Kidney (tissue), 14 donors: ENCODE results near the gene GNMT. TPM values are rescaled to one million over a fixed set of nuclear protein-coding genes. Genes with fewer than 3 reads are reported as not detected.
A peak's percentile ranks its signal among the peaks of the same experiment; 100 is the strongest.
"Not testable (repeated sequence)": the region's sequence is repeated elsewhere in the genome, so short reads cannot be mapped to it uniquely, and the experiment has no call there.

ENCODE experiments used
- DNase-seq, 5 donors: peaks; one replicate each; pipeline ENCODE4 v3.0.0-alpha.2; 2013 to 2020
- FAIRE-seq: peaks from 2 replicates; lab custom pipeline; 2012; peaks lifted over from hg19 to GRCh38; lab: Jason Lieb, UNC
- H3K27ac ChIP-seq, 2 donors: one replicate each; pipeline ENCODE4 v1.7.0; 2013; ENCODE audit warnings: low read depth in 2 of 2, low read length in 2 of 2, inconsistent platforms in 1 of 2
- H3K27me3 ChIP-seq: one replicate; pipeline ENCODE4 v1.7.1; 2013; ENCODE audit warnings: low read length, inconsistent platforms; ENCODE audit not compliant: control insufficient read depth, insufficient read depth
- H3K36me3 ChIP-seq, 3 donors: one replicate each; pipeline versions ENCODE4 v1.7.0 to v1.7.1; 2013; ENCODE audit warnings: low read length in 3 of 3, control low read depth in 1 of 3, inconsistent platforms in 1 of 3; ENCODE audit not compliant: insufficient read depth in 3 of 3, control insufficient read depth in 2 of 3
- H3K4me1 ChIP-seq, 3 donors: one replicate each; pipeline versions ENCODE4 v1.7.0 to v1.7.1; 2013; ENCODE audit warnings: low read length in 3 of 3, inconsistent platforms in 1 of 3, low read depth in 1 of 3; ENCODE audit not compliant: control insufficient read depth in 2 of 3, insufficient read depth in 2 of 3
- H3K4me3 ChIP-seq, 3 donors: one replicate each; pipeline versions ENCODE4 v1.7.0 to v1.8.1; 2013; ENCODE audit warnings: low read length in 3 of 3, control low read depth in 1 of 3, inconsistent platforms in 1 of 3
- H3K9ac ChIP-seq, 3 donors: one replicate each; pipeline versions ENCODE4 v1.7.0 to v1.7.1; 2013; ENCODE audit warnings: low read length in 3 of 3, control low read depth in 1 of 3, inconsistent platforms in 1 of 3
- H3K9me3 ChIP-seq, 3 donors: one replicate each; pipeline versions ENCODE4 v1.7.0 to v1.7.1; 2013; ENCODE audit warnings: low read length in 3 of 3, control low read depth in 1 of 3, inconsistent platforms in 1 of 3; ENCODE audit not compliant: control insufficient read depth in 2 of 3, insufficient read depth in 1 of 3
- CTCF ChIP-seq: IDR thresholded peaks from 3 replicates; pipeline ENCODE4 v1.5.1; 2012; ENCODE audit warnings: mild to moderate bottlenecking, moderate library complexity, borderline replicate concordance; ENCODE audit not compliant: insufficient read depth; ENCODE audit errors: extremely low read depth
- intact Hi-C: fragments of 100-400 bp; cut with DNase I; formaldehyde crosslinking; loops from one replicate; pipeline ENCODE4 v1.11.1; 2022
- polyA plus RNA-seq: library from polyadenylated mRNA; stranded (reverse); fragments of 350-450 nt; fragmentation: Illumina TruSeq; extraction: RNeasy Lipid Tissue Mini Kit (QIAGEN cat#74804); gene quantifications from one replicate; pipeline ENCODE4 v1.2.3, GENCODE V29; 2014; ENCODE audit warnings: low read depth, low replicate concordance; ENCODE audit not compliant: insufficient read depth
- total RNA-seq: library from RNA; stranded (reverse); fragmentation: NEBNext Ultra II Directional; extraction: Animal tissue kit (Norgen Biotek cat#: 25700); gene quantifications from one replicate; pipeline ENCODE4 v1.2.1, GENCODE V29; 2021
- donor health status: control.
- donor health status: control.
- donor health status: control.
- donor health status: control.
- donor health status: control.
- donor health status: DM: yes; HTN: yes; CAD: no.
- donor health status: Normal renal cell carcinoma (clear cell type).

Gene GNMT
- total and polyA plus RNA-seq, 2 donors from 2014 or later, result 0.54 to 1.9 TPM

- Histone ChIP-seq H3K4me1 (no peaks in the 10 kb centered on the region), H3K27ac (no peak overlapping the region), H3K27me3 (no peaks in the 10 kb centered on the region), H3K4me3 (no peak overlapping the region), H3K9me3 (no peaks in the 10 kb centered on the region), H3K36me3 (peaks cover 0 to 12% (median 6%) of the 10 kb centered on the region in 3 donors), H3K9ac (no peak overlapping the region)
- FAIRE-seq, result no peak
- intact Hi-C loops, result no loop called here
- no peak for TF ChIP-seq CTCF
- DNase-seq, result no peak
Observed at GRCh38 chr6:42993445-42993844, 32.9 kb downstream of the GNMT start.

GRCh38 chr6:42996513-42996912, 36.0 kb downstream of the GNMT start:
- no peaks in the 10 kb centered on the region for H3K4me1 ChIP-seq
- H3K27ac ChIP-seq, result no peak overlapping the region
- no peak for TF ChIP-seq CTCF
- H3K36me3 ChIP-seq, result peaks cover 0 to 2% (median 0%) of the 10 kb centered on the region in 3 donors
- H3K9me3 ChIP-seq, result no peaks in the 10 kb centered on the region
- peak in 1 of 5 donors; percentile 14 for DNase-seq
- H3K9ac ChIP-seq, result no peak overlapping the region
- H3K27me3 ChIP-seq, result no peaks in the 10 kb centered on the region
- no peak for FAIRE-seq
- H3K4me3 ChIP-seq, result no peak overlapping the region
- intact Hi-C loops, result no loop called here

- H3K27ac ChIP-seq, H3K4me1 ChIP-seq, H3K9me3 ChIP-seq, intact Hi-C loops, DNase-seq, H3K9ac ChIP-seq, H3K4me3 ChIP-seq, H3K27me3 ChIP-seq, H3K36me3 ChIP-seq, FAIRE-seq: not testable (repeated sequence)
Observed at GRCh38 chr6:42998205-42998604, 37.7 kb downstream of the GNMT start.

- peaks cover 0 to 5% (median 2%) of the 10 kb centered on the region in 3 donors for H3K36me3 ChIP-seq
- FAIRE-seq, result no peak
- no peak for DNase-seq
- no peaks in the 10 kb centered on the region for H3K27me3 ChIP-seq
- H3K9me3 ChIP-seq, result no peaks in the 10 kb centered on the region
- intact Hi-C loops, result no loop called here
- no peak overlapping the region for H3K27ac ChIP-seq
- H3K4me3 ChIP-seq, result no peak overlapping the region
- no peak for TF ChIP-seq CTCF
- H3K4me1 ChIP-seq, result no peaks in the 10 kb centered on the region
- no peak overlapping the region for H3K9ac ChIP-seq
Observed at GRCh38 chr6:43001843-43002242, 41.3 kb downstream of the GNMT start.
